Measurements from ENCODE around the gene SEMA3F.

Gene SEMA3F

DNA sequence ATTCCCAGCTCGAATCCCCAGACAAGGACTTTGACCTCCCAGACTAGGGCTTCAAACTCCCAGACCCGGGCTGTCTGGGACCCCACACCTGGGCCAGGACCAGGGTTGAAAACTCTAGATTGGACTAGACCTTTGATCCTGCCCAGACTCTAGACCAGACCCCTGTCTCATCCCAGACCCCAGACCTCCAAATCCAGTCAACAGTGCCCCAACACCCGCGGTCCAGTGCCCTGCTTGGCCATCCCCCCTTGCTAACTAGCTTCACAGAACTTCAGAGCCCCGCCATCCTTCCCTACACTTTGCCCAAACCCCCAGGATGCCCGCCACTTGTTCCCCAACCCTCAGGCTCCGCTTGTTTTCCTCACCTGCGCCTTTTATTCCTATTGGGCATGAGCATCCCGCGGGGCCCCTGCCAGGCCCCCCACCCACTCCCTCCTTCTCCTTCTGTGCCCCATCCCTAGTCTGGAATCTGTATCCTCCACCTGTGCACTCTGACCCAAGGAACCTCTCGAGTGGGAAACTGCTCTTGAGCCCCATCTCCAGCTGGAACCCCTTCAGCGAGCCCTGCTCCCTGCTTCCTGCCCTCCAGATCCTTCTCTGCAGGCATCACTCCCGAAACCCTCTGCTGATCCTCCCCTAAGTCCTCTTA lies 81.5 kb downstream of the SEMA3F start:
- Histone ChIP-seq H3K4me1 (ENCODE audit: insufficient read depth, low read length) (peaks cover 42% of the 10 kb centered on the region), H3K27ac (ENCODE audit: low read length) (peak overlapping the region; percentile 89), H3K27me3 (ENCODE audit: insufficient read depth, low read length, poor library complexity) (no peaks in the 10 kb centered on the region)

GRCh38 chr3:50237133-50237651 lies 82.1 kb downstream of the SEMA3F start:
- Histone ChIP-seq H3K36me3 (ENCODE audit: insufficient read depth, low read length) (peaks cover 39% of the 10 kb centered on the region), H3K4me2 (ENCODE audit: insufficient read depth, low read length) (peak overlapping the region; percentile 87), H3K4me1 (ENCODE audit: insufficient read depth, low read length) (peaks cover 46% of the 10 kb centered on the region), H3K27ac (ENCODE audit: low read length) (peak overlapping the region; percentile 89), H4K20me1 (ENCODE audit: insufficient read depth, low read length) (peaks cover 49% of the 10 kb centered on the region), H3K4me3 (ENCODE audit: low read depth in 1 of 2, low read length in 2 of 2) (peak overlapping the region; percentile 66 to 91), H3K9ac (ENCODE audit: low read depth, low read length) (peak overlapping the region; percentile 79), H3K79me2 (ENCODE audit: insufficient read depth, low read length) (peaks cover 66% of the 10 kb centered on the region), H3K9me3 (ENCODE audit: insufficient read depth, low read length, severe bottlenecking) (no peaks in the 10 kb centered on the region), H3K27me3 (ENCODE audit: insufficient read depth, low read length, poor library complexity) (no peaks in the 10 kb centered on the region), H2AFZ (ENCODE audit: low read depth, low read length) (peak overlapping the region; percentile 68)
- DNase-seq, result peak; percentile 57
- TF ChIP-seq EZH2 (IDR thresholded peaks at IDR 0.05; ENCODE audit: borderline replicate concordance, low read depth, low read length, severe bottlenecking) (no peak), CTCF (IDR thresholded peaks at IDR 0.05; ENCODE audit: borderline replicate concordance, extremely low read depth, low read length, poor library complexity, severe bottlenecking) (no peak)
- no peak for ATAC-seq (ENCODE audit: insufficient read depth, low read depth)

More for the DNA sequence above, 81.5 kb downstream of the SEMA3F start:
- Histone ChIP-seq H2AFZ (ENCODE audit: low read depth, low read length) (peak overlapping the region; percentile 30; the same call in 1 of the 2 replicates), H3K36me3 (ENCODE audit: insufficient read depth, low read length) (peaks cover 33% of the 10 kb centered on the region), H3K4me3 (ENCODE audit: low read depth in 1 of 2, low read length in 2 of 2) (peak overlapping the region; percentile 66 to 91), H3K9me3 (ENCODE audit: insufficient read depth, low read length, severe bottlenecking) (no peaks in the 10 kb centered on the region), H3K9ac (ENCODE audit: low read depth, low read length) (peak overlapping the region; percentile 79), H3K4me2 (ENCODE audit: insufficient read depth, low read length) (peak overlapping the region; percentile 87), H3K79me2 (ENCODE audit: insufficient read depth, low read length) (peaks cover 60% of the 10 kb centered on the region), H4K20me1 (ENCODE audit: insufficient read depth, low read length) (peaks cover 44% of the 10 kb centered on the region)
- DNase-seq (peak; percentile 17), ATAC-seq (ENCODE audit: insufficient read depth, low read depth) (no peak)
- no peak for TF ChIP-seq EZH2 (IDR thresholded peaks at IDR 0.05; ENCODE audit: borderline replicate concordance, low read depth, low read length, severe bottlenecking)
- no peak for TF ChIP-seq CTCF (IDR thresholded peaks at IDR 0.05; ENCODE audit: borderline replicate concordance, extremely low read depth, low read length, poor library complexity, severe bottlenecking)

DNA sequence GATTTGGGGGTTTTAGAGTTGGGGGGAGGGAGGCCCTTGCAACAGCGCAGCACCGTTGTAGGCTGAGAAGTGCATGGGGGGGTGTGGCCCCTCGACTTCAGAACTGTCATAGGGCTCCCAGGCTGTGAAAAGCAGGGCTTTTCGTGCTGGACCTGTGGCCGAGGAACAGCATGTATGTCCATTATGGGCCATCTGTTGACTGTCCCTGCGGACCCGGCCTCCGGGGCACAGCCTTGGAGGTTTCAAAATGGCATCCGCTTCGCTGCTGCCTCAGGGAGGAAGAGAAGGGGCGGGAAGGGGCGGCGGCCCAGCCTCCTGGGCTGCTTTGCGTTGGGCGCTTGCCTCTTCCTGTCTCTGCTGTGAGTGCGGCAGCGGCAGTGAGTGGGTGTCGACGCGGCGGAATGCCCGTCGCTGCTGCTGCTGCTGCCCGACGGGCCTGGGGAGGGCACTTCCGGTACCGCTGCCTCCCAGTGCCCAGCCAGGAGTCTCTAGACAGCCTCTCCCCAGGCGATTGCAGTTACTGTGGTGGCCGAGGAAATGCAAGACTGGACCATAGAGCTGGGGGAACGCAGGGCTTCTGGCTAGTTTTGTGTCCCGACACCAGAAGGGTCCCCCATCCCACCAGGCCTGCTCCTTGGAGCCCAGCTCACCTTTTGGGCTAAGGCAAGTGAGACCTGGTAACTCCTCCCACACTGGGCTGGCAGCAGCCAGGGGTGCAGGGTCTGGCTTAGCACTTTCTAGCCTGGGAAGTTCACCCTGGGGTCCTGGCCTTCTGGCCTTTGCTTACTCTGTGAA lies 82.8 kb downstream of the SEMA3F start:
- Histone ChIP-seq H3K4me1 (ENCODE audit: insufficient read depth, low read length) (peaks cover 48% of the 10 kb centered on the region), H3K9ac (ENCODE audit: low read depth, low read length) (peak overlapping the region; percentile 79), H3K27ac (ENCODE audit: low read length) (peak overlapping the region; percentile 89), H2AFZ (ENCODE audit: low read depth, low read length) (peak overlapping the region; percentile 68), H3K79me2 (ENCODE audit: insufficient read depth, low read length) (peaks cover 74% of the 10 kb centered on the region), H3K4me2 (ENCODE audit: insufficient read depth, low read length) (peak overlapping the region; percentile 87), H3K36me3 (ENCODE audit: insufficient read depth, low read length) (peaks cover 45% of the 10 kb centered on the region), H3K27me3 (ENCODE audit: insufficient read depth, low read length, poor library complexity) (no peaks in the 10 kb centered on the region), H3K9me3 (ENCODE audit: insufficient read depth, low read length, severe bottlenecking) (no peaks in the 10 kb centered on the region), H3K4me3 (ENCODE audit: low read depth in 1 of 2, low read length in 2 of 2) (peak overlapping the region; percentile 66 to 91), H4K20me1 (ENCODE audit: insufficient read depth, low read length) (peaks cover 57% of the 10 kb centered on the region)
- ATAC-seq (ENCODE audit: insufficient read depth, low read depth) (peak; percentile 69), DNase-seq (peak; percentile 92)
- no peak for TF ChIP-seq EZH2 (IDR thresholded peaks at IDR 0.05; ENCODE audit: borderline replicate concordance, low read depth, low read length, severe bottlenecking)

Measured in DND-41 (cell line).